ENCODE data around the gene IL1RAPL2.

DNA sequence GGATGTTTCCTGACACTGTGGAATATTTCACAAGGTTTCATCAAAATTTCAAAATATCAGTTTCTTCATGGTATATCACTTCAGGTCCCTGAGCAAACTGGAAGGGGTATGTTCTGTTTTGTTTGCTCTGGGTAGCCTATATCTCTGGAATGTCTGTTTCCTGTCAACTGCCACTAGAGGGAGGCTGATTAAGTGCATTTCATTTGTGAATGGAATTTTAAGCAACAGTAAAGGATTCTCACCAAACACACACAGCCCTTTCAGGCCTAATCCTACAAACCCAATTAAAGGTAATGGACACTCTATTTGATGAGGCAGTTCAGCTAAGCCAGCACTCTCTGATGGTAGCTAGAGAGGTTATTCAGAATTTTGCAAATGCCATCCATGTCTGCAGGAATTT is 347.3 kb downstream of the IL1RAPL2 start:
- TF ChIP-seq CTCF (IDR thresholded peaks at IDR 0.05), result peak in 2 of 3 experiments; percentile 12 to 28
- TF ChIP-seq EP300 (IDR thresholded peaks at IDR 0.05), result no peak

Measured in esophagus muscularis mucosa (tissue), 3 donors.